HCT116 (cell line): ENCODE data around the gene MYO16.

Experiments used
- CBX3 ChIP-seq: IDR thresholded peaks from 2 replicates; pipeline ENCODE4 v1.6.1; 2012; ENCODE audit warnings: low read depth
- EGR1 ChIP-seq: IDR thresholded peaks from 2 replicates; pipeline ENCODE4 v1.6.1; 2012; ENCODE audit warnings: low read depth
- ELF1 ChIP-seq: IDR thresholded peaks from 2 replicates; pipeline ENCODE4 v1.6.1; 2012; ENCODE audit warnings: low read depth, borderline replicate concordance
- EZH2 ChIP-seq: fragments of 200-600 bp; sonication (generic); IDR thresholded peaks from 2 replicates; pipeline ENCODE4 v1.6.1; 2017; ENCODE audit warnings: antibody characterized with exemption, mixed run types
- POLR2A ChIP-seq: IDR thresholded peaks from 2 replicates; pipeline ENCODE4 v1.7.0; 2011; ENCODE audit warnings: borderline replicate concordance; ENCODE audit not compliant: insufficient read depth, insufficient read length; ENCODE audit errors: extremely low read depth
- POLR2AphosphoS5 ChIP-seq: IDR thresholded peaks from 2 replicates; pipeline ENCODE4 v1.6.1; 2011; ENCODE audit warnings: mild to moderate bottlenecking, low read depth, low read length, moderate library complexity
- SIN3A ChIP-seq: IDR thresholded peaks from 2 replicates; pipeline ENCODE4 v1.6.1; 2012; ENCODE audit warnings: low read depth
- TCF7L2 ChIP-seq: IDR thresholded peaks from 2 replicates; pipeline ENCODE4 v1.7.0; 2011; ENCODE audit warnings: borderline replicate concordance, inconsistent platforms; ENCODE audit not compliant: insufficient read depth, insufficient read length; ENCODE audit errors: extremely low read depth
- ZBTB33 ChIP-seq: IDR thresholded peaks from 2 replicates; pipeline ENCODE4 v1.6.1; 2011; ENCODE audit warnings: mild to moderate bottlenecking, low read length, moderate library complexity; ENCODE audit not compliant: insufficient replicate concordance; ENCODE audit errors: extremely low read depth
- ZNF274 ChIP-seq: fragments of 200-500 bp; sonication (Bioruptor generic); IDR thresholded peaks from 2 replicates; pipeline ENCODE4 v1.6.1; 2014; ENCODE audit warnings: mild to moderate bottlenecking, low read depth, low read length, inconsistent platforms
- TF ChIP-seq, protein P1 (sequence below), 3 experiments: fragments of 200-600 bp in 1 of 3; sonication (generic) in 1 of 3; IDR thresholded peaks in 2 of 3; conservative IDR thresholded peaks in 1 of 3; 2 replicates each; pipeline ENCODE4 v1.5.1; 2012 to 2017; ENCODE audit warnings: low read depth in 2 of 3, low read length in 2 of 3, antibody characterized with exemption in 1 of 3, borderline replicate concordance in 1 of 3, control low read depth in 1 of 3, mild to moderate bottlenecking in 1 of 3, mixed read lengths in 1 of 3, mixed run types in 1 of 3, moderate library complexity in 1 of 3; ENCODE audit not compliant: insufficient read depth in 1 of 3
- TF ChIP-seq, protein P2 (sequence below): IDR thresholded peaks from 2 replicates; pipeline ENCODE4 v1.6.1; 2012

DNA sequence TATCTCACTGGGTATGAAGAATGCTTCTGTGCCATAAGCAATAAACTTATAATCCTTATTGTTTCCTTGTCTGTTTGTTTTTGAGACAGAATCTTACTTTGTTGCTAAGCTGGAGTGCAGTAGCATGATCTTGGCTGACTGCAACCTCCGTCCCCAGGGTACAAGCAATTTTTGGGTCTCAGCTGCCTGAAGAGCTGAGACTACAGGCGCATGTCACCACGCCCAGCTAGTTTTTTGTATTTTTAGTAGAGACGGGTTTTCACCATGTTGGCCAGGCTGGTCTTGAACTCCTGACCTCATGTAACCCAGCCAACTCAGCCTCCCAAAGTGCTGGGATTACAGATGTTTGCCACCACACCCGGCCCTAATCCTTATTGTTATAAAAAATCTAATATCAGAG lies 112.5 kb downstream of the MYO16 start:
- TF ChIP-seq, protein P1, sequence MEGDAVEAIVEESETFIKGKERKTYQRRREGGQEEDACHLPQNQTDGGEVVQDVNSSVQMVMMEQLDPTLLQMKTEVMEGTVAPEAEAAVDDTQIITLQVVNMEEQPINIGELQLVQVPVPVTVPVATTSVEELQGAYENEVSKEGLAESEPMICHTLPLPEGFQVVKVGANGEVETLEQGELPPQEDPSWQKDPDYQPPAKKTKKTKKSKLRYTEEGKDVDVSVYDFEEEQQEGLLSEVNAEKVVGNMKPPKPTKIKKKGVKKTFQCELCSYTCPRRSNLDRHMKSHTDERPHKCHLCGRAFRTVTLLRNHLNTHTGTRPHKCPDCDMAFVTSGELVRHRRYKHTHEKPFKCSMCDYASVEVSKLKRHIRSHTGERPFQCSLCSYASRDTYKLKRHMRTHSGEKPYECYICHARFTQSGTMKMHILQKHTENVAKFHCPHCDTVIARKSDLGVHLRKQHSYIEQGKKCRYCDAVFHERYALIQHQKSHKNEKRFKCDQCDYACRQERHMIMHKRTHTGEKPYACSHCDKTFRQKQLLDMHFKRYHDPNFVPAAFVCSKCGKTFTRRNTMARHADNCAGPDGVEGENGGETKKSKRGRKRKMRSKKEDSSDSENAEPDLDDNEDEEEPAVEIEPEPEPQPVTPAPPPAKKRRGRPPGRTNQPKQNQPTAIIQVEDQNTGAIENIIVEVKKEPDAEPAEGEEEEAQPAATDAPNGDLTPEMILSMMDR (IDR thresholded peaks at IDR 0.05 in 2 of 3, conservative IDR thresholded peaks at IDR 0.05 in 1 of 3; ENCODE audit: borderline replicate concordance in 1 of 3, insufficient read depth in 1 of 3, low read depth in 2 of 3, low read length in 2 of 3): no peak
- no peak for TF ChIP-seq ELF1
- TF ChIP-seq, protein P2, sequence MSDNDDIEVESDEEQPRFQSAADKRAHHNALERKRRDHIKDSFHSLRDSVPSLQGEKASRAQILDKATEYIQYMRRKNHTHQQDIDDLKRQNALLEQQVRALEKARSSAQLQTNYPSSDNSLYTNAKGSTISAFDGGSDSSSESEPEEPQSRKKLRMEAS: no peak
- no peak for TF ChIP-seq ZBTB33
- no peak for TF ChIP-seq EGR1
- TF ChIP-seq ZNF274: no peak
- no peak for TF ChIP-seq POLR2AphosphoS5
- no peak for TF ChIP-seq EZH2
- TF ChIP-seq TCF7L2: no peak
- no peak for TF ChIP-seq CBX3
- TF ChIP-seq POLR2A: no peak
- TF ChIP-seq SIN3A: no peak
